ENCODE results near the gene MERTK.
A peak's percentile ranks its signal among the peaks of the same experiment; 100 is the strongest.
"Not testable (repeated sequence)": the region's sequence is repeated elsewhere in the genome, so short reads cannot be mapped to it uniquely, and the experiment has no call there.

MERTK gene

DNA sequence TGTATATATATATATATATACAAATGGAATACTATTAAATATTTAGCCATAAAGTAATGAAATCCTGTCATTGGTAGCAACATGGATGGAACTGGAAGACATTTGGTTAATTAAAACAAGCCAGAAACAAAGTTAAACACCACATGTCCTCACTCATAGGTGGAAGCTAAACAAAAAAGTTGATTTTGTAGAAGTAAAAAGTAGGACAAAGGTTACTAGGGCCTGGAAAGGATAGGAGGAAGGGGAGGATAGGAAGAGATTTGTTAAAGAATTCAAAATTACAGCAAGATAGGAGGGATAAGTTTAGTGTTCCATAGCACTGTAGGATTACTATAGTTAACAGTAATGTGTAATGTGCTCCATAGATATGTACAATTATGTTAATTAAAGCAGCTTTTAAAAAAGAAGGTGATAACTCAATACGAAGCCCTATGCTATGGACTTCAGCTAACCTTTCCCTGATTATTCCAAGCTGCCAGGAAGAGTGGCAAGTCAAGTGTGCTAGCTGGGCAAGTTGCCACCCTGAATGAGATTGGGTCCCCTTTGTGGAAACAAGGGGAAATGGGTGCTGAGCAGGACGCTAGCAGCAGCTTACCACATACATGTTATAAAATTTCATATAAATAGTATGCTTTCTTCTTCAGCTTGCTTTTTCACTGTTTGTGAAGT is 12.3 kb downstream of the MERTK start:
- DNase-seq, result no peak

- DNase-seq, result not testable (repeated sequence)
These were observed 13.0 kb downstream of the MERTK start for GRCh38 chr2:111911295-111911977.

DNA sequence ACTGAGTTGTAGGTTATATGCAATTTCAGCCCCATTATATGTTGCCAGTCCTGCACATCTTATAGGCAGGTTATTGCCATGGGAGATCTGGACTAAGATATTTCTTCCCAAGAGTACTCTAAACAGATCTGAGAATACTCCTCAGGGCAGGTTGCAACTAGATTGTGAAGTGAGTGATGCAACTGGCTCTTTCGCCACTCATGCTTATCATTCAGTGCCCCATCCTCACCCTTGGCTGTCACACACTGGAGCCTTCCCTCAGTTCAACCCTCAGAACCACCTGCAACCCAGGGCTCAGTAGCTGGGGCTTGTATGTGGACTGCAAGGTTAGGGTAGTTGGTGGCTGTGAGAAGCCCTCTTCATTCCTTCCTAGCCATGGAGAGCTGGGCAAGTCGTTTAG is 14.1 kb downstream of the MERTK start:
- DNase-seq, result no peak

- DNase-seq, result no peak
These were observed 18.7 kb downstream of the MERTK start for GRCh38 chr2:111917106-111917505.

GRCh38 chr2:111918383-111918806 is 20.0 kb downstream of the MERTK start:
- no peak for DNase-seq

GRCh38 chr2:111919365-111919764 is 21.0 kb downstream of the MERTK start:
- DNase-seq, result no peak

DNA sequence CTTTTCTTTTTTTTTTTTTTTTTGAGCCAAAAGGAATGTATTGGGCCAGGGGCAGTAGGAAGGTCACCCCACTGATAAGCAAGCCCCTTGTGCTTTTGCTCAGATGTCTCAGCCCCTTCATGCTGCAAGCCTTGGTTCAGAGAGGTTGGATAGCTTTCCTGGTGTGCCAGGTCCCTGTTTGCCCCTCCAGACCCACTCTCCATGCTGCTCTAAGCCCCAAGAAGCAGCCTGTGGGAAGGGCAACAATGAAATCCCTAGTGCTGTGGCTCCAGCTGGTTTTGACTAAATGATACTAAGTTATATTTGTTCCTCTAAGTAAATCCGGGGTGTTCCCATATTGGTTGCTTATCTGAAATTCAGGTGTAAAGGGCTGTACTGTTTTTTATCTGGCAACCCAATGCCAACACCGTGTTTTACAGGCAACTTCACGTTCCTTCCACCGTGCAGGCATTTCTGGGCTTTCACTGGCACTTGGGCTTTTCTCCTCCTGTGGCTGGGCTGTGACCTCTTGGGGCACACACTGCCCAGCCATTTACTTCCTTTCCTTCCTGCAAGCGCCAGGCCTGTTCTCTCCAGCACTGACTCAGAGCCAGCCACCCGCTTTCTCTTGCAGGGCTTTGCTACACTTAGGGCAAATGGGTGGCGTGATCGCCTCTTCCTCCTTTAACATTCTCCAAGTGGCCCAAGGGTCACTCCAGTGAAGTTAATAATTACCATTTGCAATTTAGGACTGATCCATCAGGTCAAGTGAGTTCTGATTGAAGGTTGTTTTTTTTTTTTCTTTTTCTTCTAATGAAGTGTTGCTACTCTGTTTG is 21.6 kb downstream of the MERTK start:
- DNase-seq, result no peak

- DNase-seq, result no peak
These were observed 24.9 kb downstream of the MERTK start for GRCh38 chr2:111923276-111923804.

GRCh38 chr2:111924617-111925107 is 26.3 kb downstream of the MERTK start:
- no peak for DNase-seq

GRCh38 chr2:111927723-111928122 is 29.3 kb downstream of the MERTK start:
- DNase-seq, result no peak

DNA sequence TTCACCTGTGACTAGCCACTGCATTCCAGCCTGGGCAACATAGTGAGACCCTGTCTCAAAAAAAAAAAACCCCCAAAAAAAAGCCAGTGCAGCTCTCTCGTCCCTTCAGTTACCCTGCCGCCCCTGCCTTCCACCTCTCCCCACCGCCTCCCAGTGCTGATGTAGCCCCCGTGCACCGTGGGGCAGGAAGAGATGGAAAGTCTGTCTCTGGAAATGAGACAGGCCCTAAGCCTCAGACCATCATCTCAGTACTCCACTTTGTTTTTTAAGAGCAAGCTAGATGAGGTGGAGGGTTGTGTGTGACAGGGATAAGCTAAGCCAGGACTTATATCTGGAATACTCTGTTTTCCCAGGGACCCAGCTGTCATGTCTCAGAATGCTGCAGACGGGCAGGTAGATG is 32.0 kb downstream of the MERTK start:
- no peak for DNase-seq

GRCh38 chr2:111930875-111931274 is 32.5 kb downstream of the MERTK start:
- DNase-seq, result peak; percentile 25

GRCh38 chr2:111932841-111933291 is 34.5 kb downstream of the MERTK start:
- DNase-seq, result no peak

DNA sequence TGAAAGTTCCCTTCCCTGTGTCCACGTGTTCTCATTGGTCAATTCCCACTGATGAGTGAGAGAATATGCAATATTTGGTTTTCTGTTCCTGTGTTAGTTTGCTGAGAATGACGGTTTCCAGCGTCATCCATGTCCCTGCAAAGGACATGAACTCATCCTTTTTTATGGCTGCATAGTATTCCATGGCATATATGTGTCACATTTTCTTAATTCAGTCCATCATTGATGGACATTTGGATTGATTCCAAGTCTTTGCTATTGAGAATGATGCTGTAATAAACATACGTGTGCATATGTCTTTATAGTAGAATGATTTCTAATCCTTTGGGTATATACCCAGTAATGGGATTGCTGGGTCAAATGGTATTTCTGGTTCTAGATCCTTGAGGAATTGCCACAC is 35.5 kb downstream of the MERTK start:
- not testable (repeated sequence) for DNase-seq

GRCh38 chr2:111936881-111937280 is 38.5 kb downstream of the MERTK start:
- no peak for DNase-seq

DNA sequence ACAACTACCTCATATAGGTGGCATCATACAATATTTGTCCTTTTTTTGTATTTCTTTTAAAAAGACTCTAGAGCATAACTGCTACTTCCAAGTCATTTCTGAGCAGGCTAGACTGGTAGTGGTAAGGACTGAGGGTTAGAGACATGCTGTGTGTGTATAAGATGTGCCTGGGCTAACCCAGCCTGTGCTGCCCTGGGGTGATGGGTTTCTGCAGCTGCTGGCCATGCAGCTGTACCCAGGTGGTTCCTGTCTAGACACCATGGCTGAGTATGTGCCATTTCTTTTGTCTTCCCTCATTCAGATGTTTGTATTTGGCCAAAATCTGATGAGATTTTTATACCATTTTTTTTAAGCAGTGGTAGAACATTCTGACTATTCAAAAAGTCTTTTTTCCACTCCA is 40.0 kb downstream of the MERTK start:
- DNase-seq, result no peak

GRCh38 chr2:111940333-111941196 is 42.2 kb downstream of the MERTK start:
- no peak for DNase-seq

DNA sequence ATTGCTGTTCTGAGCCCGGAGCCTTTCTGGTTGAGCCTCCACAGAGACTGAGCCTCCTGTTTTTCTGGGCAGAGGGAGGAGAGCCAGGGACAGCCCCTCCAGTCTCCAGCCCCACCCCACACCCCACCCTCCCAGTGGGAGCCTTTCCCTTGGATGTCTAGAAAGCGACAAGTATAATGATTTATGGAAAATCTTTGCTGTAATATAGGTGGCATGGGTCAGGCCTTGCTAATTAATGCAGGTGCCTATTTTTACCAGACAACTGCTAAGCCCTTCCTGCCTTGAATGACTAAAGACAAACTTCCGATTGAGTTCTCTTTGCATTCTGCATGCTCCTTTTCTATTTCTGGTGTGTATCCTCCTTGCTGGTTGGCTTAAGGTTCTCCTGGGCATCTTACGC is 43.1 kb downstream of the MERTK start:
- no peak for DNase-seq

DNA sequence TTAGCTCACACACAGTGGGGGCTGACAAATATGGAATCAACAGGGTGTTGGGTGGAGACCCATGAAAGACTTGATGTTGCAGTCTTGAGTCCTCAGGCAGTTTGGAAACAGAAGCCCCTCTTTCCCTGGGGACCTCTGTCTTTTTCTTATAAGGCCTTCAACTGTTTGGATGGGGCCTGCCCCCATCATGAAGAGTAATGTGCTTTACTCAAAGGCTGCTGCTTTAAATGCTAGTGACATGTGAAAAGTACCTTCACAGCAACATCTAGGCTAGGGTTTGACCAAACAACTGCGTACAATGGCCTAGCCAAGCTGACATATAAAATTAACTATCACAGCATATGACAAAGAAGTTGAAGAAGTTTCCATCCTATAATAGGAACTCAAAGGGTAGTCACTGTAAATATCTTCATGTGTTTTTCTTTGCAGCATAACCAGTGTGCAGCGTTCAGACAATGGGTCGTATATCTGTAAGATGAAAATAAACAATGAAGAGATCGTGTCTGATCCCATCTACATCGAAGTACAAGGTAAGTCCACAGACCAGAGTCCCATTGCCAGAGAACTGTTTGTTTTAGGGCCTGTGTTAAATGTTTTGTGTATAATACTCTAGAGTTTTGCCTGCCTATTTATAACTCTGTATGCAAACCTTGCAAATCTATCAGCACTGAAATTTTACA is 46.3 kb downstream of the MERTK start:
- DNase-seq, result no peak

GRCh38 chr2:111945444-111946293 is 47.3 kb downstream of the MERTK start:
- DNase-seq, result no peak
